IPS-18c (cell line): Measurements from ENCODE around the gene CSDE1.
"Not testable (repeated sequence)": the region's sequence is repeated elsewhere in the genome, so short reads cannot be mapped to it uniquely, and the experiment has no call there.

ENCODE experiments used
- H3K4me3 ChIP-seq: 2 replicates; pipeline ENCODE4 v1.7.0; 2013; ENCODE audit warnings: low read depth, mild to moderate bottlenecking, low read length, moderate library complexity; ENCODE audit not compliant: insufficient read depth
- H3K9me3 ChIP-seq: one replicate; pipeline ENCODE4 v1.6.1; 2013; ENCODE audit warnings: mild to moderate bottlenecking, low read length, moderate library complexity; ENCODE audit not compliant: control insufficient read depth, insufficient read depth

CSDE1 gene

GRCh38 chr1:114757455-114758255 is at the start of gene CSDE1:
TSS of gene CSDE1 (minus strand) at chr1:114757984. CDS start at chr1:114739890, 18,094 bp downstream.
- H3K4me3 ChIP-seq, result peak within 1 kb of the TSS; percentile 100
- H3K9me3 ChIP-seq, result no peaks in the 10 kb centered on the region

- not testable (repeated sequence) for H3K9me3 ChIP-seq, H3K4me3 ChIP-seq
These were observed 46.7 kb upstream of the CSDE1 start for GRCh38 chr1:114804449-114804848.

GRCh38 chr1:114803001-114803400 is 45.2 kb upstream of the CSDE1 start:
- H3K4me3 ChIP-seq, result no peak overlapping the region
- no peaks in the 10 kb centered on the region for H3K9me3 ChIP-seq

GRCh38 chr1:114794038-114794437 is 36.3 kb upstream of the CSDE1 start:
- no peak overlapping the region for H3K4me3 ChIP-seq
- peaks cover 2% of the 10 kb centered on the region for H3K9me3 ChIP-seq

DNA sequence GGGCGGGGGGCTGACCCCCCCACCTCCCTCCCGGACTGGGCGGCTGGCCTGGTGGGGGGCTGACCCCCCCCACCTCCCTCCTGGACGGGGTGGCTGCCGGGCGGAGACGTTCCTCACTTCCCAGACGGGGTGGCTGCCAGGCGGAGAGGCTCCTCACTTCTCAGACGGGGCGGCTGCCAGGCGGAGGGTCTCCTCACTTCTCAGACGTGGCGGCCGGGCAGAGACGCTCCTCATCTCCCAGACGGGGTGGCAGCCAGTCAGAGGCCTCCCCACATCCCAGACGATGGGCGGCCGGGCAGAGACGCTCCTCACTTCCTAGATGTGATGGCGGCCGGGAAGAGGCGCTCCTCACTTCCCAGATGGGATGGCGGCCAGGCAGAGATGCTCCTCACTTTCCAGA is 32.8 kb upstream of the CSDE1 start:
- not testable (repeated sequence) for H3K4me3 ChIP-seq, H3K9me3 ChIP-seq

- not testable (repeated sequence) for H3K4me3 ChIP-seq, H3K9me3 ChIP-seq
These were observed 28.7 kb upstream of the CSDE1 start for GRCh38 chr1:114786440-114786839.

GRCh38 chr1:114782476-114782875 is 24.7 kb upstream of the CSDE1 start:
- no peak overlapping the region for H3K4me3 ChIP-seq
- H3K9me3 ChIP-seq, result peaks cover 7% of the 10 kb centered on the region

GRCh38 chr1:114780344-114781226 is 22.8 kb upstream of the CSDE1 start, which contains the start of gene SIKE1:
TSS of gene SIKE1 (minus strand) at chr1:114780685. CDS start at chr1:114780607, 78 bp downstream.
- Histone ChIP-seq H3K4me3 (peak within 1 kb of the TSS; percentile 90), H3K9me3 (peaks cover 5% of the 10 kb centered on the region)

DNA sequence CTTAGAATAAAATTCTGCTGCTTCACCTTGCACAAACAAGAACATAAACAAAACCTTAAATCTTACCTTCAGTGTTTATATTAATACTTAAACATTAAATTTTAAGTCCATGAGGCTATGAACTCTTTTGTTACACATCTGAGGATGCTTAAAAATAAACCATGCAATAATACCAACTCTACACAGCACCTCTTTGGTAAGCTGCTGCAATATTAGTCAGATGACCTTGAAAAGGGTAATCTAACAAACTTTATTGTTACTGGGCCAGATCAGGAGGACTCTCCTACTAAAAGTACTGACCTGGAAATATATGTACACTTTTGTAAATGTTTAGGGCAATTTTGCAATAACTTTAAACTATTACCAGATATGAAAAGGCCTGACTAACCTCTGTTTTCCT is 21.9 kb upstream of the CSDE1 start:
- Histone ChIP-seq H3K4me3 (peak overlapping the region; percentile 90), H3K9me3 (peaks cover 5% of the 10 kb centered on the region)

DNA sequence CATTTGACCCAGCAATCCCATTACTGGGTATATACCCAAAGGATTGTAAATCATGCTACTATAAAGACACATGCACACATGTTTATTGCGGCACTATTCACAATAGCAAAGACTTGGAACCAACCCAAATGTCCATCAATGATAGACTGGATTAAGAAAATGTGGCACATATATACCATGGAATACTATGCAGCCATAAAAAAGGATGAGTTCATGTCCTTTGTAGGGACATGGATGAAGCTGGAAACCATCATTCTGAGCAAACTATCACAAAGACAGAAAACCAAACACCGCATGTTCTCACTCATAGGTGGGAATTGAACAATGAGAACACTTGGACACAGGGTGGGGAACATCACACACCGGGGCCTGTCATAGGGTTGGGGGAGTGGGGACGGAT is 18.9 kb upstream of the CSDE1 start:
- not testable (repeated sequence) for H3K4me3 ChIP-seq, H3K9me3 ChIP-seq

DNA sequence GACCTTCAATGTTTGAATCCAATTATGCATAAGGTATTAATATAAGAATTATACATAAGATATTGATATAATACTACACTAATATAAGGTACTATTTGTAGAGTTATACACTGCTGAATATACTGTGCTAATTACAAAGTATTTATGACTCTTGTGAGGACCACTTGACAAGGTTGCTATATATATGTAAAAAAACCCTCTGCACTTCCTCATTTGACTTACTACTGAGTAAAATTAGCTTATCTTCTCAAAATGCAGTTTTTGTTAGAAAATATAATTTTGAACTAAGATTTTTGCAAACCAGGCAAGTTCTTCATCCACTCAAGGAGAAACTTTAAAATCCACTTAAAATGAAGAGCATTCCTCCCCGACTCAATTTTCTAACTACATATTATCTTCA is 14.2 kb upstream of the CSDE1 start:
- H3K9me3 ChIP-seq, result no peaks in the 10 kb centered on the region

DNA sequence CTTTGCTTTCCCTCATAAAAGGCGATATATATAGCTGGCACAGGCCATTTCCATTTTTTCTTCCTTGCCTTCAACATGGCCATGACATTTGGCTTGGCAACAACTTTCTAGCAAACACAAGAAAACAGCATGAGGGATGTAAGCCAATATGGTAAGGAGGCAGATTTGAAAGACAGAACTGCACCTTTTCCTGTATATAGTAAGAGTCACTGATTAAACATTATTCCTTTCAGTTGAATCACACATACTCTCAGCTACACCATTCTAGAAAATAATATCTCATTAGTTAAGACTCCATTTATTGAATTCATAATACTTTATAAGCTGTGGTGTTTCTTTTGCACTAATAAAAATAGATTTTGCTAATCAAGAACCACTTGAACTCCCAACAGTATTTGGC is 13.2 kb upstream of the CSDE1 start:
- Histone ChIP-seq H3K4me3 (no peak overlapping the region), H3K9me3 (no peaks in the 10 kb centered on the region)

More for the DNA sequence above, 14.2 kb upstream of the CSDE1 start:
- H3K4me3 ChIP-seq, result no peak overlapping the region

- Histone ChIP-seq H3K9me3 (no peaks in the 10 kb centered on the region), H3K4me3 (no peak overlapping the region)
These were observed 6.9 kb upstream of the CSDE1 start for GRCh38 chr1:114764689-114765088.

GRCh38 chr1:114758256-114758832 is 560 bp upstream of the CSDE1 start:
- no peak overlapping the region for H3K4me3 ChIP-seq
- H3K9me3 ChIP-seq, result no peaks in the 10 kb centered on the region

DNA sequence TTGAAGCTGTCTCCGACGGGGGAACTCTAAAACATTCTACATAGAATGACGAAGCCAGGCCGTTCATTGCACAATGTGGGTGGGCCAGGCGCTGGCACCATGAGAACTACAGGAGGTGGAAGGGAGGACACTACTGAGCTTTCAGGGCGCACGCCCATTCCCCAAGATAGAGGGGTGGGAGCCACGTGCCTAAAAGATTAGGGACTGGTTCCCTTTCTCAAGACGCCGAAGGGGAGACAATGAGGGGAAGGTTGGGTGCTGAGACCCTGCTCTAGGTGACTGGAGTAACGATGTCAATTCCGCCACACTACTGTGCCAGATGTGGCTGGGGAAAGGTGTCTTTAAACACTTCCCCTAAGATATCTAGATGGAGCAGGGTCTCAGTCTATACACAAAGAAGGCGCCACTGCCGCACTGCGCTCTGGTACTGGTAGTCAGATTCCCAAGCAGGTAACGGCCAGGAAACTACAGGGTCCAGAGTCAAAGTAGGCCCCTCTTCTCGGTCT is 782 bp downstream of the CSDE1 start:
- peak overlapping the region; percentile 100 for H3K4me3 ChIP-seq
- H3K9me3 ChIP-seq, result no peaks in the 10 kb centered on the region

GRCh38 chr1:114756009-114756892 is 1.5 kb downstream of the CSDE1 start:
- Histone ChIP-seq H3K4me3 (peak overlapping the region; percentile 100), H3K9me3 (no peaks in the 10 kb centered on the region)
